GM18526 (cell line): ENCODE results near the gene NR1H4.

ENCODE experiments used
- POLR2A ChIP-seq: IDR thresholded peaks from 3 replicates; pipeline ENCODE4 v1.6.1; 2011; ENCODE audit not compliant: insufficient read length; ENCODE audit errors: extremely low read depth

The NR1H4 gene

DNA sequence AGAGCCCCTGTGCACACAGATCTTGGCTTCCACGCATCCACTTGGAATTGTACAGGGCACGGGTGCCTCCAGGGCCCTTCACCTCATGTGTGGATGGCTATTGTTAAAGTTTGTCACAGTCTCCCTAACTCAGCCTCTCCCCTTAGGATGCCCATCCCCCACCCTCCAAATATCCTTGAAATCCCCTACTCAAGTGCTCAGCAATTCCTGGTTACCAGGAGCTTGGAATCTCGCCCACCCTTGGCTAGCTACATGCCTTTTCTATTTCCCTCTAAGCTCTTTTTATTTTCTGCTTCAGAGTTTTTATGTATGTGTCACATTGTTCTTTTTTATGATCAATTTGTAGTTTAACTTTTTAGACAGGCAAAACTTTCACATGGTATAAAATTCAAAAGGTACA lies 13.0 kb upstream of the NR1H4 start:
- TF ChIP-seq POLR2A = no peak

DNA sequence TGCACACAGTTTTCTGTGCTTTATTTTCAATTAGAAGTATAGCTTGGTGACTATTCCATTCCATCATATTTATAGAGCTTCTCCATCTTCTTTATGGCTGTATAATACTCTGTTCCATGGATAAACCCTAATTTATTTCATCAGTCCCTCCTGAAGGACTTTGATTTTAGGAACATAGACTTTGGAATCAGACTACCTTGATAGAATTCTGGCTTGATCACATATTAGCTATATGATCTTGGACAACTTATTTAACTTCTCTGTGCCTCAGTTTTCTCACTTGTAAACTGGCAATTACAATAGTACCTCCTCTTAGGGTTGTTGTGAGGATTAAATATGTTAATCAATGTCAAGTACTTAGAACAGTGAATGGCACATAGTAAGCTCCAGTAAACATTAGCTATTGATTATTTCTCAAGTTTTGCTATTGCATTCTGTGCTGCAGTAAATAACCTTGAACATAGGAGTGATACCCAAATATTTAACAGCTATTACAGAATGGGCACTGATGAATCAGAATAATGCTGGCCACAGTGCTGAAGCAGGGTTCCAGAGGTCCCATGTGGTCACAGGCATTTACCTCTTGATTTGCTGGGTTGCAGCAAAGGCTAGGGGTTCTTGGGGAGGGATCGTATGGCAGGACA lies 12.2 kb upstream of the NR1H4 start:
- no peak for TF ChIP-seq POLR2A

DNA sequence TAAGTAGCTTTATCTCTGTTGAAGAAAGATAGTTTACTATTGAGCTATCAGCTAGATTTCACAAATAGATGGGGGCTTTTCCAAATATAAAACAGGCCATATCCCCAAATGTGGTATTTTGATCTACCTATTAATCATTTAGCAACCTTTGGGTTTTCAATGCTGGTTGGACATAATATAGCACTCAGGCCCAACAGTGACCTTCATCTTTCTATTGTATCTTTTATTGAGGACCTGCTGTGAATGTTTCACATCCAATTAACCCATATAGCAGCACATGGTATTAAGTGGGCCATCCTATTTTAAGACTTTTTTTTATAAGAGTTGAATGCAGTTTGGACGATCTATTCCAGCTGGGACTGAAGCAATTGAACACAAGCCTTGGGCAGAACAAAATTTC lies 10.0 kb upstream of the NR1H4 start:
- TF ChIP-seq POLR2A = no peak

DNA sequence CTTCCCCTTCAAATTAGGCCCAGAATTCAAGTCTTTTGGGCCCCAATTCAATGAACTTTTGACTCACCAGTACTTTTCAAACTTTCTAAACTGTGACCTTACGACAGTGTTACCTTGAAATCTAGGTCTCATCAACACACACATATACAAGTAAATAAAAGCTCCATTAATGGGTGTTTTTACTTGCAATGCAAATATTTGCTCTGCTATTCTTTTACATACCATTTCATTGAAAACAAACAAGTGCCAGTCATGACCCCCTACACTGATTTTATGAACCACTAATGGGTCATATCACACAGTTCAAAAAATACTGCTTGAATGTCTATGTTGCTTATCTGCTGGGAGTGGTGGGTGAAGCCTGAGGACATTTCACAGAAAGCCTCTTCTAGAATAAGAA lies 9.1 kb upstream of the NR1H4 start:
- TF ChIP-seq POLR2A = no peak

DNA sequence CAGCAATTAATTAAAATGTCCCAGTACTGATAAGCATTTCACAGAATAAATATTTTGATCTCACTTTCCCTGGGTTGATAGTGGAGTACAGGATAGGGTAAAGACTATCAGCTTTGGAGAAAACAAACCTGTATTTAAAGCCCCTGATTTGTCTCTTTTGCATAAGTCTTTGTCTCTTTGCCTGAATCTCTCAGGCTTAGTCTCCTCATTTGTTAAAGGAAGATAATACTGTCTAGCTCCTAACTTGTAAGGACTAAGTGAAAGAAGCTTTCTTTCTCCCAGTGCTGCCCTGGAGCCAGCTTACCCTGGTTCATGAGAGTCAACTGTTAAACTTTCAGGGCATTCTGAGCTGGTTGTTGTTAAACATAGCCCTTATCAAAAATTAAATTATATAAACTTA lies 5.5 kb upstream of the NR1H4 start:
- TF ChIP-seq POLR2A = no peak

DNA sequence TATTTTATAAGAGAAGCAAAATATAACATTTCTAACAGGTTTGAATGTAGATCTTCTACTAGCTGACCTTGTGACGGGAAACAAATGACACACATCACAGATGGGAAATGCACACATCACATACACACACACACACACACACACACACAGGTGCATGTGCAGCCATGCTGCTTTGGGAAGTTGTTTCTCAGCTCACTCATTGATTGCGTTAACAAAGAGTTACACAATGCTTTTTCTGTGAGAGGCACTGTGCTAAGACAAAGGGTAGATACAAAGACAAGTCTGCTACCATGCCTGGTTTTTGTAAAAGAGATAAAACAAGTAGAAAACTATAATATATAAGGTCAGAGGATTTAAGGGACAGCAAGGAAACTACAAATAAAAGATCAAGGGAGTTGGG lies 1.3 kb upstream of the NR1H4 start:
- TF ChIP-seq POLR2A = no peak

DNA sequence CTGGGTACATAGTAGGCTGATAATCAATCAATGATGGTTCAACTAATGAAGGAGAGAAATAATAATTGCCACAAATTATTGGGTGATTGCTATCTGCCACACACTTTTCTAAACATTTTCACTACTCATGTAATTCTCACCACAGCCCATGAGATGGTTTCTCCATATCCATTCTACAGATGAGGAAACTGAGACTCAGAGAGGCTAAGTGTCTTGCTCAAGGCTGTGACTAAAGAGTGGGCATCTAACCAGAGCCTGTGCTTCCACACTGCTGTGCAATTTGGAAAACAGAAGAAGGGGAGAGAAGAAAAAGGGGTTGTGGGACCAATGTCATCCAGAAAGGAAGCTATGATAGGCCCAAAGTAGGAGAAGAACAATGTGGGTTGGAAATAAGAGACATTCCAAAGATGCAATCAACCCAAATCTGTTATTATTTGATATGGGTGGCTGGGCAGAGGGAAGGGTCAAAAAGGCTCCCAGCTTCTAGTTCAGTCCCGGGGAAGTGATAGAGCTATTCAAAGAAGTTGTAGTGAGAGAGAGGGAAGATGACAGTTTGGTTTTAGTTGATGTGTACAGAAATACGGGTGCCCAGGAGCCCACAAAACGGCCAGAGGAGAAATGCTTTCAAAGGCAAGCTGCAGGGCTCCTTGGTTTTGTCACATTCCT lies 483 bp upstream of the NR1H4 start:
- no peak for TF ChIP-seq POLR2A

DNA sequence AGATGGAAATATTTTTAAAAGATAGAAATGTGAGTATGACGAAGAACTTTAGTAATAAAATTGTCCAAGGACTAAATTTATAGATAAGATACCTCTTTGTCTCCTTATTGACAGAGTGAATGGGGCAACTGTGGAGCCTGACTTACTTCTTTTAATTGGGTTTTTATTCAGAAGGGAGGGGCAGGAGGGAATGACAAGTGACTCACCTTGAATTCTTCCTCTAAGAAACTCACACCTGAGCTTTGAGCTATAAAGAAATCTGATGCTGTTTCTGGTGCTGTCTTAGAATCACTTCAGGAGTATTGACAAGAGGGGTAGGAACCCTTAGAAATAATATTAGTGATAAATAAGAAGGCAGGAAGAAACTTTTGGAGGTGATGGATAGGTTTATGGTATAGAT lies 951 bp downstream of the NR1H4 start:
- no peak for TF ChIP-seq POLR2A

DNA sequence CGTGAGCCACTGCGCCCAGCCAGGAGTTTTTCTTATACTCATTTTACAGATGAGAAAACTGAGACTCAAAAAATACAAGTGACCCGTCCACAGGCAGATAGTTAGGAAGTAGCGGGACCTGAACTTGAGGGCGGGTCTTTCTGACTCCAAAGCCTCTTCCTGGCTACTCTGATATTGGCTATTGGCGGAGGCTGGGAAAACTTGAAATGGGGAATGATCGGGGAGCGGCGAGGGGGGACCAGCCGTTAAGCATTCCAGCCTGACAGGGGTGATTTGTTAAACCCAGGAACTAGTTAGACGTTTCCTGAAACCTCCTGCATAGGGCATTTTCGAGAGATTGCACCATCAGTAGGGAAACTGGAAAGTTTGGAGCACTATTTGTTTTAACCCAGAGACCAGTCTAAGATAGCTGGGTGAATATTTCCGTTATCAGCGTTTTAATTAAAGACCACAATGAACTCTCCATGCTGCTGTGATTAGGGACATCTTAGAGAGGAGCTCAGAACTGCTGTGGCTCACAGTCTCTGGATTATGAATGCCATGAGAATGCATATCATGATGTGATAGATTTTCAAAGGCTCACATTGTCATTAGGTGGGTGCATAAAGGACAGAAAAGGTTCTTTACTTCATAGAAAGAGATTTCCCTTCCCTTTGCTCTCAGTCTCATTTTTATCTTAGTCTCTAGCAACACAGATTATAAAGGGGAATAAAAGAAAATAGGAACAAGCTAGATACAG lies 2.5 kb downstream of the NR1H4 start:
- TF ChIP-seq POLR2A = no peak

DNA sequence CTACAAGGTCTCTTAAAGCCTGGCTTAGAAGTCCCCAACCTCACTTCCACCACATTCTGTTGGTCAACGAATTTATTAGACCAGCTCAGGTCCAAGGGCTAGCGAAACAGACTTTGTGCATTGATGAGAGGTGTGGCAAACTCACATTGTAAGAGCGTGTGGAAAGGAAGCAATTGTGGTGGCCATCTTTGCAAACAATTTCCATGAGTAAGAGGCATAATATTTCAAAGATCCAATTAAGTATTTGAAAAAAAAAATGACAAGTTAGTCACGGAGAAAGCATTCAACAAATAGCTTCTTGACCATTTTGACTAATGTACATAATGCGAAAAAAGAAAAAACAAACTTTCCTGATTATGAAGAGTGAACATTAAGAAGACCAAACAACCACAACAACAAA lies 7.4 kb downstream of the NR1H4 start:
- TF ChIP-seq POLR2A = no peak

DNA sequence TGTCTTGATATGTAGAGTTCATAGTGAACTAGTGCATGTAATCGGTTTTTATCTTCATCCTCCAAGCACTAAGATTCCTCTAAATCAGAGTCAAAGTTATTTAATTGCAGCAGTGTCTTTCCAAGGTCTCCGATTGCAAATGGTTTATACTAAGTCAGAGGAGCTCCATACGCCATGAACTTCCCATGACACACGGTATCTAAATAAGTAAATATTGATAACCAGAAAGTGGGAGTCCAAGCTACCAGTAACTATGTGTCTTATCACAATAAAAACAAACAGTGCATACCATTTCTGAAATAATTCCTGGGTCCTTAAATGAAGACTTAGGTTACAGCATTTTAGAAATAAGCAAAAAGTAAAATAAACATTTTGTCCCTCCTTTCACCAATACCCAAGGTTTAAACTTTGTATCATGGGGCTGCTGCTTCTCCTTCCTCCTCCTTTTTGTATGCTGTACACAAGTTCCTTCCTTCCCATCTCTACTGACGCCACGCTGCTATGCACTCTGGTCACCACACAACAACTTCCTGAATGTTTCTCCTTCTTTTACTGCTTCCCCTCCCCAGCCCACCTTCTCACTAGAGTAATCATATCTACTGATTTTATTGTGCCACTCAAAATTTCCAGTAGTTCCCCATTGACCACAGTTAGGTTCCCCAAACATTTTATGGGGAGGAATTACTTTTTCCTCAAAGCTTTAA lies 10.7 kb downstream of the NR1H4 start:
- TF ChIP-seq POLR2A = no peak

DNA sequence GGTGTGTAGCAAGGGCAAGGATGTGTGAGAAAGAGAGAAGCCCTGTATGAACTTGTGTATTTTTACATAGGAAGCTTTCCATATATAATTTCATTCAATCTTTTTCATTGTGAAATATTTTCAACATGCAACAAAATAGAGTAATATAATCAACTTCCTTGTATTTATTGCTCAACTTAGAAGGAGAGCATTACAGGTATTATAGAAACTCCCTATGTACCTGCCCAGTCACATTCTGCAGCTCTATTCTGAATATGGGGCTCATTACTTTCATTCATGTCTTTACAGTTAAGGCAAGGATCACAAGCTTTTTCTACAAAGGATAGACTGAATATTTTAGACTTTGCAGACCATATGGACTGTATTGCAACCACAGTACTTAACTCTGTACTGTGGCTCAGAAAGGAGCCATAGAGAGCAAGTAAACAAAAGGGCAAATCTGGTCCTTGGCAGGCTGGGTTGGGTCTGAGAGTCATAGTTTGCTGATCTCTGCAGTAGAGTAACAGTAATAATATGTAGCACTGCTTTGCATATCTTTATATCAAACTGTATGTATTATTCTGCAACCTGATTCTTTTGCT lies 11.3 kb downstream of the NR1H4 start:
- TF ChIP-seq POLR2A = no peak

DNA sequence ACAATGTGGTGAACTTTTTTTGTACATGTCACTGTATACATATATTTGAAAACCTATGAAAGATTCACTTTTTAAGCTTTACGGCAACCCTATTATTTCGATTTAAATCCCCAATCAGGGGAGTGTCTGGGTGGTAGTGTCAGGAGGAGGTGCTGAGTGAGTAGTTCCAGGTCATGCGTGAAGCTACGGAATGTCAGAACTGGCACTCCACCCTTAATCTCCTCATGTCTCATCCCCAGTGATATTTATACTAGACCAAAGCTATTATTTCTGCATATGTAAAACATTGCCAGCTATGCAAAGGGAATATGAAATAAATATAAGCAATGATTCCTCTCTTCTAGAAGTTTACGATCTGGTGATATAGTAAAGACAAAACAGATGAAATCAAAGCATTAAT lies 12.3 kb downstream of the NR1H4 start:
- no peak for TF ChIP-seq POLR2A

DNA sequence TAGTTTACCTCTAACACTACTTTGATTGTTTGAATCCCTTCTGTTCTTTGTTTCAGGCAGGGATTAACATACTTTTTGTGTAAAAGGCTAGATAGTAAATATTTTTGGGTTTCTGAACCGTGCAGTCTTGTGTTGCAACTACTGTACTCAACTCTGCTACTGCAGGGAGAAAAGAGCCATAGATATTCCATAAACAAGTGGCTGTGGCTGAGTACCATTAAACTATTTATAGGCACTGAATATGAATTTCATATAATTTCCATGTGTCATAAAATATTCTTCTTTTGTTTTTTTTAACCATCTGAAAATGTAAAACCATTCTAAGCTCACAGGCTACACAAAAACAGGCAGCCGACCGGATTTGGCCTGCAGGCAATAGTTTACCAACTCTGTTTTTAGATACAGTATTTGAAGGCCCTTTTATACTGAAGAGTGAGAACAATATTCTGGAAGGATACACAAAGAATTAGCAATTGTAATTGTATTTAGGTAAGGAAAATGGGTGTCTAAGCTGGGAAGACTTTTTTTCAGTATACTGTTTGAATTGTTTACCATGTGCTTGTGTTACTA lies 15.7 kb downstream of the NR1H4 start:
- TF ChIP-seq POLR2A = no peak

DNA sequence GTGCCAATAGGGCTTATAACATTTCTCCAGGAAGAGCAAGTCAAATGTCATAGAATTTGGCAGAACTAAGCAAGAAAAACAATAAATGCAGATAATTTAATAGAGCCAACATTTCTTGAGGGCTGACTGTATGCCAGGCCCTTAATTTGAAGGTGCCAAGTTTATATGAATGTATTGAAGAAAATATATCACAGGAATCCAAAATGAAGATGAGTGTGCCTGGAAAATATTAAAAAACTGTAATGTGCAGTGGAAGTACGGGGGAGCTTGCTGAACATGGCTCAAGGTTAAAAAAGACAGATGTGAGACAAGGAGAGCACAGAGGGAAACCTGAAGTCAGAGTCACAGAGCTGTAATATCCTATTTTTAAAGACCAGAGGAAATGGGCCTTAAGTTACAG lies 16.4 kb downstream of the NR1H4 start:
- no peak for TF ChIP-seq POLR2A
